Measurements from ENCODE around the gene CDKN2B-AS1. TPM values are rescaled to one million over a fixed set of nuclear protein-coding genes. Genes with fewer than 3 reads are reported as not detected.

The CDKN2B-AS1 gene
- total and polyA plus RNA-seq, 2 of the 13 experiments (the other 11 are each of a cell fraction or from before 2014, with no cell fraction given) = 0.64 to 2.3 TPM

- TF ChIP-seq NR2F2 (IDR thresholded peaks at IDR 0.05; ENCODE audit: borderline replicate concordance, low read depth) (no peak), SNAI1 (CRISPR knock-in tag; IDR thresholded peaks at IDR 0.05; ENCODE audit: borderline replicate concordance) (no peak), MAFK (conservative IDR thresholded peaks at IDR 0.05 in 1 of 2, IDR thresholded peaks at IDR 0.05 in 1 of 2; ENCODE audit: low read length in 2 of 2) (no peak), POLR2AphosphoS5 (IDR thresholded peaks at IDR 0.05; ENCODE audit: low read depth, low read length) (no peak), KLF6 (CRISPR knock-in tag; IDR thresholded peaks at IDR 0.05) (0 out of 2 replicates have a peak, but pooled peaks have one; percentile 25), ZFP1 (CRISPR knock-in tag; IDR thresholded peaks at IDR 0.05) (no peak), HDAC6 (IDR thresholded peaks at IDR 0.05; ENCODE audit: low read depth, low read length) (no peak), SRF (IDR thresholded peaks at IDR 0.05; ENCODE audit: low read depth, low read length) (no peak), NCOA1 (CRISPR knock-in tag; IDR thresholded peaks at IDR 0.05) (no peak), TBP (CRISPR knock-in tag; IDR thresholded peaks at IDR 0.05) (no peak), ZNF619 (CRISPR knock-in tag; IDR thresholded peaks at IDR 0.05) (no peak), WIZ (CRISPR knock-in tag; IDR thresholded peaks at IDR 0.05) (no peak), ZNF343 (CRISPR knock-in tag; IDR thresholded peaks at IDR 0.05) (no peak), ZNF577 (CRISPR knock-in tag; IDR thresholded peaks at IDR 0.05; ENCODE audit: borderline replicate concordance, low read depth) (no peak), NCOR1 (IDR thresholded peaks at IDR 0.05; ENCODE audit: borderline replicate concordance, low read length) (no peak), MAZ (IDR thresholded peaks at IDR 0.05; ENCODE audit: borderline replicate concordance, low read depth, low read length) (no peak), MAZ (CRISPR knock-in tag; IDR thresholded peaks at IDR 0.05; ENCODE audit: low read depth) (no peak), ZBED4 (CRISPR knock-in tag; IDR thresholded peaks at IDR 0.05; ENCODE audit: borderline replicate concordance) (no peak), ZNF891 (CRISPR knock-in tag; IDR thresholded peaks at IDR 0.05) (no peak), ZNF18 (CRISPR knock-in tag; IDR thresholded peaks at IDR 0.05; ENCODE audit: insufficient replicate concordance) (no peak), ZBTB8A (CRISPR knock-in tag; IDR thresholded peaks at IDR 0.05; ENCODE audit: borderline replicate concordance, low read depth) (no peak), TFDP2 (CRISPR knock-in tag; IDR thresholded peaks at IDR 0.05) (no peak), MLXIP (CRISPR knock-in tag; IDR thresholded peaks at IDR 0.05; ENCODE audit: borderline replicate concordance) (no peak)
Measured at GRCh38 chr9:22158927-22159346, 164.3 kb downstream of the CDKN2B-AS1 start (continued).

All from HepG2 (cell line).